MG63 (cell line): Measurements from ENCODE around the gene WDR49. TPM values are rescaled to one million over a fixed set of nuclear protein-coding genes. Genes with fewer than 3 reads are reported as not detected.
"Not testable (repeated sequence)": the region's sequence is repeated elsewhere in the genome, so short reads cannot be mapped to it uniquely, and the experiment has no call there.

ENCODE experiments used
- DNase-seq: peaks from one replicate; pipeline ENCODE4 v3.0.0-alpha.2; 2020
- H3K27me3 ChIP-seq: fragments of 250-450 bp; sonication (Bioruptor Pico); 2 replicates; pipeline ENCODE4 v1.5.1; 2020; ENCODE audit warnings: mild to moderate bottlenecking, moderate library complexity
- H3K36me3 ChIP-seq: fragments of 250-450 bp; sonication (Bioruptor Pico); 2 replicates; pipeline ENCODE4 v1.5.1; 2020; ENCODE audit warnings: mild to moderate bottlenecking, moderate library complexity
- H3K4me3 ChIP-seq: fragments of 250-450 bp; sonication (Bioruptor Pico); 2 replicates; pipeline ENCODE4 v1.5.1; 2020; ENCODE audit warnings: mild to moderate bottlenecking, moderate library complexity
- H3K9me3 ChIP-seq: fragments of 250-450 bp; sonication (Bioruptor Pico); 2 replicates; pipeline ENCODE4 v1.5.1; 2020; ENCODE audit warnings: mild to moderate bottlenecking, moderate library complexity
- total RNA-seq: library from RNA; depleted of rRNA; stranded (reverse); fragments of >200 nt; shearing (Covaris generic); gene quantifications from 2 replicates; pipeline ENCODE4 v1.2.3, GENCODE V29; 2014; ENCODE audit warnings: low replicate concordance

The WDR49 gene
- total RNA-seq, 1 experiment from 2014 or later = not detected

DNA sequence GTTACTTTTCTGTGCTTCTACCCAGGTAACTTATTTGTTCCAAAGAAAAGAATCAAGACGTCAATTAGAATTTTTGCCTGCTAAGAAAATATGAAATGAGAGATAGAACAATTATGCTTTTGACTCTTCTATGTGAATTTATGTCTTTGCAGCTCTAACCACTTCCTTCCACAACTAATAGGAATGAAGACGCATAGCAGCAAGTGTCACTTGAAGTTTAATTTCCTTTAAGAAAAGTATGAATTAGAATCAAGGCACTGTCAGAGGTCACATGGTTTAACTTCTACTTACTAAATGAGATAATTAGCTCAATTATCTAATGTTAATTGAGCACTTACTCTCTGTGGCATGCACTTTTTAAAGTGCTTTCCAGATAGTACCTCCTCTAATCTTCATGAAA is 3.3 kb downstream of the WDR49 start:
- DNase-seq = no peak
- no peaks in the 10 kb centered on the region for H3K9me3 ChIP-seq
- no peak overlapping the region for H3K4me3 ChIP-seq
- no peaks in the 10 kb centered on the region for H3K27me3 ChIP-seq
- H3K36me3 ChIP-seq = no peaks in the 10 kb centered on the region

DNA sequence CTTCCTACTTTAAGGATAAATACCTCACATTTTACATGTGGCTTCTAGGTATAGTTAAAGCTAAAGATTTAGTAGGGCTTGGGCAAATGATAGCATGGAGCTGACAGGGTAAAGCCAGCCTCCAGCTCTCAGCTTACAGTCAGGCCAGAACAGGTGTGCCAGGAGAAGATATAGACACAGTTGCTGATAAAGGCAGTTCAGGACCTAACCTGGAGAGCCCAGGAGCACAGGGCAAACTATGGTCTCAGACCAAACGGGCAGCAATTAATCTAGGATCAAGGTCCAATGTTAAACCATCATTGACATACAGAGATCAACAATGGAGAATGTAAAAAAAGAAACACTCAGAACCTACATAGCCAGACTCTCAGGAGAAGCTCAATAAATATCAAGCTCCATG is 4.0 kb downstream of the WDR49 start:
- Histone ChIP-seq H3K36me3 (no peaks in the 10 kb centered on the region), H3K4me3 (no peak overlapping the region), H3K27me3 (no peaks in the 10 kb centered on the region), H3K9me3 (peaks cover 1% of the 10 kb centered on the region; the same call in 1 of the 2 replicates)
- no peak for DNase-seq

DNA sequence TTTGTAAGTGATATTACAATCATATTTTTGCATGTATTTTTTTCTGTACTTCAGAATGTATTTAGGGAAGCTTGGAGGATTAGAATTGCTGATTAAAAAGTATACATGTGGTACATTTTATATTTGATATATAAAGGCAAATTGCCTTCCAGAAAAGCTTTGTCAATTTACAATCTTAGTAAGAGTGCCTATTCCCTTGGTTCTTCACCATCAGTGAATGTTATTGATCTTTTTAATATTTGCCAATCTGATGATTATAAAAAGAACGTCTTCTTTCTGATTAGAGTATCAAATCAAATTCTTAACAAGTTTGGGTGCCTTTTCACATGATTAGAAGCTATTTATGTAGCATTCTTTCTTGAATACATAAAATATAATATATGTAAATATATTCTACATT is 9.1 kb downstream of the WDR49 start:
- Histone ChIP-seq H3K4me3 (no peak overlapping the region), H3K36me3 (no peaks in the 10 kb centered on the region), H3K27me3 (no peaks in the 10 kb centered on the region), H3K9me3 (peaks cover 3% of the 10 kb centered on the region; the same call in 1 of the 2 replicates)
- DNase-seq = no peak

DNA sequence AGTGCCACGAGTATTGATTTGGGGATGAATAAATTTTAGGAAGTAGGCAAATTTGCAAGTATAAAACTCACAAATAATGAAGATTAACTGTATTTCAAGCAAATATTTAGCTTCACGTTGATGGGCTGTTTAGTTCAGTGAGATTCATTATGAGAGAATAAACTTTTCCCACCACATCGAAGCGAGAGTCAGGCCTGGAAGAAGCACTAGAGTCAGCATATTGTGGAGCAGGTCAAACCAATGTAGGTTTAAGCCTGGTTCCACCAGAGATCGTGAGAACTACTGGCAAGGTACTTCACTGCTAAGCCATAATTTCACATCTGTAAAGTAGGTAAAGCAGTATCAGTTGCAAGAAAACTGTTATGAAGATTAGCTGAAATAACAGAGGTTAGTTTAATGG is 22.3 kb downstream of the WDR49 start:
- Histone ChIP-seq H3K4me3 (no peak overlapping the region), H3K27me3 (no peaks in the 10 kb centered on the region), H3K36me3 (no peaks in the 10 kb centered on the region), H3K9me3 (no peaks in the 10 kb centered on the region)
- no peak for DNase-seq

DNA sequence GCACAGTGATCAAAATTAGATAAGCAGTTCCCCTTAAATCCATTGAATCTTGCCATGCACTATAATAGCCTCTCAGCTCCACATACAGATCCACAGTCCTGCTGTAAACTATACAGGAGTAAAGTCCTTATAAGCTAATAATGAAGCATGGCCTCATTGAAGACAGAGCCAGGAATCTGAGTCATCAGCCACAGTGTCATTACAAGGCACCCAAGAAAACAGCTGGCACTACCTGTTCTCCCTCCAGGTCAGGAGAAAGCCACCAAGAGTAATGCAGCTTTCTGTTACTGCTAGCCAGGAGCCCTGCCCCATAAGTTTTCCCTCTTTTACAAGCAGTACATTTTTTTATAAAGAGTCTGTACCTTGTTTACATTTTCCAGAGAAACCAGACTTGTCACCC is 27.3 kb downstream of the WDR49 start:
- no peak overlapping the region for H3K4me3 ChIP-seq
- DNase-seq = no peak
- no peaks in the 10 kb centered on the region for H3K36me3 ChIP-seq
- H3K27me3 ChIP-seq = no peaks in the 10 kb centered on the region
- no peaks in the 10 kb centered on the region for H3K9me3 ChIP-seq

DNA sequence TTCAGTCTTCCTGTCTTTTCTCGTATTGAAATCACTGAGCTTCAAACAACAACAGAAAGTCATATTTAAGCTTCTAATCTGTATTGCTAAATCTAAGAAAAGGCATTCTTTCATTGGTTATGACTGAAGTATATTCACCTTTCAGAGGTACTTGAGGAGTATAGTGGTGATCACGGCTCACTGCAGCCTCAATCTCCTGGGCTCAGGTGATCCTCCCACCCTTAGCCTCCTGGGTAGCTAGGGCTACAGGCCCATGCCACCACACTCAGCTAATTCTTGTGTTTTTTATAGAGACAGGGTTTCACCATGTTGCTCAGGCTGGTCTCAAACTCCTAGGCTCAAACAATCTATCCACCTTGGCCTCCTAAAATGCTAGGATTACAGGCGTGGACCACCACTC is 38.7 kb downstream of the WDR49 start:
- Histone ChIP-seq H3K4me3 (no peak overlapping the region), H3K27me3 (no peaks in the 10 kb centered on the region), H3K36me3 (no peaks in the 10 kb centered on the region), H3K9me3 (no peaks in the 10 kb centered on the region)
- no peak for DNase-seq

DNA sequence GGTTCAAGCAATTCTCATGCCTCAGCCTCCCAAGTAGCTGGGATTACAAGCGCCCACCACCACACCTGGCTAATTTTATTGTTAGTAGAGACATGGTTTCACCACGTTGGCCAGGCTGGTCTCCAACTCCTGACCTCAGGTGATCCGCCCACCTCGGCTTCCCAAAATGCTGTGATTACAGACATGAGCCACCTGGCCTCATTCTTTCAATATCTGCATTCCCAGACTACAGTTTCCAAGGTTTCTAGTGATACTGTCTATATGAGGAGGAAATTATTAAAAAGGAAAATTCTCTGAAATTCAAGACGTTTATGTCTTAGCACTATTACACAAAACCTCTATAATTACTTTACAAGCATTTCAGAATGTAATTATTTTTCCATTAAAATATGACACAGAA is 39.5 kb downstream of the WDR49 start:
- not testable (repeated sequence) for H3K27me3 ChIP-seq, H3K4me3 ChIP-seq, H3K36me3 ChIP-seq, H3K9me3 ChIP-seq, DNase-seq

DNA sequence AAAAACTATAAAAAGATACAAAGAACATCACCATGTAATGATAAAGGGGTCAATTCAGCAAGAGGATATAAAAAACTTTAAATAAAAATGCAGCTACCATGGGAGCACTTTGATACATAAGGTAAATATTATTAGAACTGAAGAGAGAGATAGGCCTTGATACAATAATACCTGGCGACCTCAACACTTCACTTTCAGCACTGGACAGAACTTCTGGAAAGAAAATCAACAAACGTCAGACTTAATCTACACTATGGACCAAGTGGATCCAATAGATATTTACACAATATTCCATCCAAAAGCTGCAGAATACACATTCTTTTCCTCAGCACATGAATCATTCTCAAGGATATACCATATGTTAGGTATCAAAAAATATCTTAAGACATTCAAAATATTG is 42.0 kb downstream of the WDR49 start:
- no peak for DNase-seq
- H3K36me3 ChIP-seq = no peaks in the 10 kb centered on the region
- no peaks in the 10 kb centered on the region for H3K9me3 ChIP-seq
- H3K27me3 ChIP-seq = no peaks in the 10 kb centered on the region
- H3K4me3 ChIP-seq = no peak overlapping the region

DNA sequence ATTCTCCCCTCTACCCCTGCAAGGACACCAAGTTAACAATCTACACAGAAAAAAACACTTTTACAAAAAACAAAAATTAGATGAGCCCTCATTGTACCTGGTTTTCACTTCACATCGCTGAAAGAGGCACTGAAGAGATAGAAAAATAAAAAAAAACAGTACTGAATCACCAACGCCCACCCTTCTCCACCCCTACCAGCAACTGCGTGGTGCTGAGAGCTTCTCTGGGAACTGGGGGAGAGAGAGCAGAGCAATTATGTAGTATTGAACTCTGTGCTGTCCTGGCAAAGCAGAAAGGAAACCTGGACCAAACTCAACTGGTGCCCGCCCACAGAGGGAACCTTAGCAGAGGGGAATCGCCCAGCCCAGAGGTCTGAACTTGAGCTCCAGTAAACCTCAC is 44.6 kb downstream of the WDR49 start:
- Histone ChIP-seq H3K36me3 (no peaks in the 10 kb centered on the region), H3K4me3 (no peak overlapping the region), H3K27me3 (no peaks in the 10 kb centered on the region), H3K9me3 (no peaks in the 10 kb centered on the region)
- DNase-seq = no peak

DNA sequence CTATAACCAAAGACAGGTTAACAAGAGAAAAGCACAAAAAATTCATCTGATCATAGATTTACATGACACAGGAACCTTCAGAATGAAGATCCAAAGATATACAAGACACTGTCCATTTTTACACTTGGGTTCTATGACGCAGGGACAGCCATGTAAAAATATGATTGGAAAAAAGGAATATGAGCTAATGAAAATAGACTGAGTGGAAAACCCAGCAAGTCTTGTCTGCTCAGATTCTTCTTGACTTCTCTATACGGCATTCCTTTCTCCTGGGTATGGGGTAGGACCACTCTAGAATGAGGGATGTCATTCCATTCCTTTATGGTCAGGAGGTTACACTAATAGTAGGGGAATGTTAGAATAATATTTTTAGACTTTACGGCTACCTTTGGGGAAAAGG is 46.9 kb downstream of the WDR49 start:
- Histone ChIP-seq H3K27me3 (no peaks in the 10 kb centered on the region), H3K4me3 (no peak overlapping the region), H3K9me3 (no peaks in the 10 kb centered on the region), H3K36me3 (no peaks in the 10 kb centered on the region)
- DNase-seq = no peak

DNA sequence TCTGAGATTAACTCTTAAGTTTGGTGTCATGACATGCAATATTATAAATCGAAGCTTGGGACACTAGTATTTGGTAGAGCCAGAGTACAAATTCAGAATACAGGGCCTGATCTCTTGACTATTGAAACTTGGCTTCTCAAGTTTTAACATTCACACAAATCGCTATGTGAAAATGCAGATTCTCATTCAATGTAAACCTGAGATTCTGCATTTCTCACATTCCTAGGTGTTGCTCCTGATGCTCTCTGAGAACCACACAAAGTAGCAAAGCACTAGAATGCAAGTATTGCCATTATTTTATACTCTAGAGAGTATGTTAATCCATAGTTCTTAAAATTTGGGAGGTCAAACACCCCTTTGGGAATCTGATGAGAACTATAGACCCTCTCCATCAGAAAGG is 47.9 kb downstream of the WDR49 start:
- no peak overlapping the region for H3K4me3 ChIP-seq
- no peaks in the 10 kb centered on the region for H3K9me3 ChIP-seq
- no peaks in the 10 kb centered on the region for H3K36me3 ChIP-seq
- DNase-seq = no peak
- no peaks in the 10 kb centered on the region for H3K27me3 ChIP-seq

DNA sequence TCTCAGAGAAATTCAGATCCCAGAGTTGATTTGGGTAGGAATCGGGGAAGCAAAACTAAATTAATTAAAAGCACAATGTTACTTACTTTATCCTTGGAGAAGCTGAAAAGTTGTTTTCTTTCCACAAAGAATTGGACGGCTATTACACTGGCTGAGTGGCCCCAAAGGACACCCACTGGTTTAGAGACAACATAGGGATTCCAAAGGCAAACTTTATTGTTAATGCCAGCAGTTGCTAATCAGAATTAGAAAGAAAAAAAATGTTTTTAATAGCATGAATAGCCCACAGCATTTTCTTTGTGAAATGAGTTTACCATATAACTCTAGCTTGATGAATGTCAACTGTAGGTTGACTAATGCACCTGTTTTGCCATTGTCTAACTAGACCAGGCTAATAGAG is 51.7 kb downstream of the WDR49 start:
- H3K27me3 ChIP-seq = no peaks in the 10 kb centered on the region
- H3K36me3 ChIP-seq = no peaks in the 10 kb centered on the region
- H3K4me3 ChIP-seq = no peak overlapping the region
- no peak for DNase-seq
- no peaks in the 10 kb centered on the region for H3K9me3 ChIP-seq

DNA sequence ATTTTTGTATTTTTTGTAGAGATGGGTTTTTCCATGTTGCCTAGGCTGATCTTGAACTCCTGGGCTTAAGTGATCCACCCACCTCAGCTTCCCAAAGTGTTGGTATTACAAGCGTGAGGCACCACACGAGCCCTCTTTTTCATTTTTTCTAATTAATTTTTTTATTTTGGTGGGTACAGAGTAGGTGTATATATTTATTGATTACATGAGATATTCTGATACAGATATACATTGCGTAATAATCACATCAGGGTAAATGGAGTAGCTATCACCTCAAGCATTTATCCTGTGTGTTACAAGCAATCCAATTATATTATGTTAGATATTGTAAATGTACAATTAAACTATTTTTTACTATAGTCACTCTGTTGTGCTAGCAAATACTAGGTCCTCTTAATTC is 66.1 kb downstream of the WDR49 start:
- no peak for DNase-seq
- Histone ChIP-seq H3K27me3 (peaks cover 6% of the 10 kb centered on the region; the same call in 1 of the 2 replicates), H3K9me3 (no peaks in the 10 kb centered on the region), H3K36me3 (no peaks in the 10 kb centered on the region), H3K4me3 (no peak overlapping the region)

DNA sequence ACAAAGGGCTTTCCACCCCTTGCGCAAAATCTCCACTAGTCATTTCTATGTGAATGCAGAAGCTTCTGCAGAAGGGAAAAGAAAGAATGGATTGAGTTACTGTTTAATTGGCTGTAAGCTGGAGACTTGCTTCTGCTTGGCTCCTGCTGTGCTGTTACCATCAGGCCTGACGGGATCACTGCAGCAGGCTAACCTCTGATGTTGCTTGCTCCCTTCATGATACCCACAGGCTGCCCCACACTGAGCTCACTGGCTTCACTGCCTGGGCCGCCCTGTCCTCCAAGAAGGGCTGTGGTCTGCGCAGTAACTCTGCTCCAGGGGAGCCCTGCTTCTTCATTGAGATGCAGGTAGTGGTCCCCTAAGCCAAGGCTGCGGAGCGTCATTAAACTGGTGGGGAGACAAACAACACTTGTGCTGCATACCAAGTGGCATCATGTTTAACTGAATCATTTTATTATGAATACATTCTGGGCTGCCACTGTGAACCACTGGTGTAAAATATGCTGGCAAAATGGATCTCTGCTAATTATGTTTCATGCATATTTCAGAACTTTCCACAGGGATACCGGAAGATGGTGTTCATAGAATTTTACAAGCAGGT is 78.6 kb downstream of the WDR49 start:
- Histone ChIP-seq H3K36me3 (no peaks in the 10 kb centered on the region), H3K4me3 (no peak overlapping the region), H3K9me3 (no peaks in the 10 kb centered on the region), H3K27me3 (peaks cover 6% of the 10 kb centered on the region)
- no peak for DNase-seq

DNA sequence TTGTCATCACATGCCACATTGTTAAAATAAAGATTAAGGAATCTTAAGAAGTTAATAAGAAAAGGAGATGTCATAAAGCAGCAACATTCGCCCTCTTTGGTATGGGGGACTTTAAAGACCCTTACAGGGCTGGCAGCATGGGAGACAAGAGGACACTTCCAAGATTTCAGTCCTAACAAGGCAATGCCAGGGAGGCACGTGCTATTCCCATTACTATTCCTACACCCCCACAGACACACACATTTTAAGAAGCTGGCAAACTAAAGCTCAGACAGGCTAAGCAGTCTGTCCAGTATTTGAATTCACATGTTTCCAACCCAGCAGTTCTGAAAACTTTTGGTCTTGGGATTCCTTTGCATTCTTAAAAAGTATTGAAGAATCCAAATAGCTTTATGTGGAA is 80.8 kb downstream of the WDR49 start:
- no peak for DNase-seq
- Histone ChIP-seq H3K9me3 (no peaks in the 10 kb centered on the region), H3K36me3 (no peaks in the 10 kb centered on the region), H3K27me3 (peaks cover 6% of the 10 kb centered on the region), H3K4me3 (no peak overlapping the region)

DNA sequence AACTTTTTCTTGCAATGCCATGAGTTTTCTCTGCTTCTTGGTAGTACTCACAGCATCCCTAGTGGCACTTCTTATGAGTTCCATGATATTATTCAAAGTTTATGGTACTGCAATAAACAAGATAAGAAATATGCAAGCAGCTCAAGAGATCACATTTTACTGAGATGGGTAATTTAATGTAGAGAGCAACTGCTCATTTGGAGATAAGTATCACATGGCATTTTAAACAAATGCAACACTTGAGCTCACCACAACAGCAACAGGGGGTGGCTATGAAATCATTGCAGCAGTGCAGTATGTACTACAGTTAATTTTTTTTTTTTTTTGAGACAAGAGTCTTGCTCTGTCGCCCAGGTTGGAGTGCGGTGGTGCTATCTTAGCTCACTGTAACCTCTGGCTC is 85.1 kb downstream of the WDR49 start:
- no peak overlapping the region for H3K4me3 ChIP-seq
- no peaks in the 10 kb centered on the region for H3K36me3 ChIP-seq
- no peaks in the 10 kb centered on the region for H3K9me3 ChIP-seq
- peaks cover 3% of the 10 kb centered on the region; the same call in 1 of the 2 replicates for H3K27me3 ChIP-seq
- DNase-seq = no peak

DNA sequence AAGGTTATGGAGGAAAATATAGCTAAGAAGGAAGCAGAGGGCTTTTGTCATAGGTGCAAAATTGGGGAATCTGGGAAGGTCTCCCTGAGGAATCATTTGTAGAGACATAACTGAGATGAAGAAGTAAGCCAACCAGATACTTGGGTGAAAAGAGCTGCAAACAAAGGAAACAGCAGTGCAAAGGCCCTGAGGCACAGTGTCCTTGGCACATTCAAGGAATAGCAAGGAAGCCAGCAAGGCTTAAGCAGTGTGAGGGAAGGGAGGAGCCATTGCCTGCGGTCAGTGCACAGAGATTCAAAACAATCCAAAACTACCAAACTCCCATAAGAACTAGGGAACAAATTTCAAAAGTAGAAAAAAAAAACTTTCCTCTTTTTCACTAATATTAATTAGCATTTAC is 88.3 kb downstream of the WDR49 start:
- Histone ChIP-seq H3K4me3 (no peak overlapping the region), H3K27me3 (no peaks in the 10 kb centered on the region), H3K9me3 (no peaks in the 10 kb centered on the region), H3K36me3 (no peaks in the 10 kb centered on the region)
- no peak for DNase-seq

DNA sequence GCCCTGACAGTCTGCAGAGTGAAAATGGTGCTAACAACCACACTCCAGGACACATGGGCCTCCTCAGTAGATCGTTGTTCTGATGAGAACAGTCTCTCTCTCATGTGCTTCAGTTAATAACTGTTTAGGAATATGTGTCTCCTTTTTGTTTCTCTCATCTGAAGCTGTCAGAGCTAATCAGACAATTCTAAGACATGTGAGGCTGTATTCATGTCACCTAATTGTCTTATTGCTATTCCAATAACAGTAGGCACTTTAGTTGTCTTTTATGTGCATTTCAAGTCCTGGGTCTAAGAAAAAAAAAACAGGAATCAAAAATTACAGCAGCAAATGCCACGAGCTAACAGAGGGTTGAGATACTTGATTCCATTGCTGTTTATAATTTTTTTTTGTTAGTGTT is 89.1 kb downstream of the WDR49 start:
- Histone ChIP-seq H3K36me3 (no peaks in the 10 kb centered on the region), H3K4me3 (no peak overlapping the region), H3K27me3 (no peaks in the 10 kb centered on the region), H3K9me3 (no peaks in the 10 kb centered on the region)
- DNase-seq = no peak

DNA sequence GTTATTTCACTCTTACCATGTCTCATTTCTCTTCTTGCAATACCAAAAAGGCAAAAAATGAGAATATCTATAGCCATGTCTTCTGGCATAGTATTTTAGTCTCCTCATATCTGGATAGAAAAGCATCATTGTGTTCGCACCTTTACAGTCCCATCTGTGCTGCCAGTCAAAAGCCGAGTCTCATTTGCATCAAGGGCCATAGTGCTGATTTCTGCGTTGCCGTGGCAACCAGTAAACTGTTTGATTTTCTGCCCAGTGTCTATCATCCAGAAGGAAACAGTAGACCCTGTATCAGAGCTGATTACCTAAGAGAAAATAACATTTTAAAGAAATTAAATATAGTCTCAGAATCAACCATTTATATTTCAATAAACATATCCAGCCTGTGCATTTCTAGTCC is 93.8 kb downstream of the WDR49 start:
- Histone ChIP-seq H3K36me3 (no peaks in the 10 kb centered on the region), H3K4me3 (no peak overlapping the region), H3K27me3 (no peaks in the 10 kb centered on the region), H3K9me3 (no peaks in the 10 kb centered on the region)
- DNase-seq = no peak
